HG03064 (cell line): ENCODE data around the gene SPATS2L.
"Not testable (repeated sequence)": the region's sequence is repeated elsewhere in the genome, so short reads cannot be mapped to it uniquely, and the experiment has no call there.

ENCODE experiments used
- ATAC-seq: cut with Tn5 transposase; IDR thresholded peaks from one replicate; pipeline ENCODE4 v1.9.1; 2021; ENCODE audit warnings: low read depth; ENCODE audit not compliant: unreplicated experiment

Gene SPATS2L

GRCh38 chr2:200318940-200319435 lies 12.5 kb downstream of the SPATS2L start:
- ATAC-seq: no peak

GRCh38 chr2:200319548-200320337 lies 13.2 kb downstream of the SPATS2L start:
- ATAC-seq: no peak

GRCh38 chr2:200320344-200320743 lies 13.9 kb downstream of the SPATS2L start:
- ATAC-seq: no peak

- no peak for ATAC-seq
These were observed 14.5 kb downstream of the SPATS2L start for GRCh38 chr2:200320991-200321390.

- ATAC-seq: no peak
These were observed 15.5 kb downstream of the SPATS2L start for GRCh38 chr2:200321780-200322534.

- no peak for ATAC-seq
These were observed 16.1 kb downstream of the SPATS2L start for GRCh38 chr2:200322607-200323006.

GRCh38 chr2:200324362-200324761 lies 17.9 kb downstream of the SPATS2L start:
- ATAC-seq: no peak

- ATAC-seq: no peak
These were observed 22.9 kb downstream of the SPATS2L start for GRCh38 chr2:200329384-200329783.

- ATAC-seq: no peak
These were observed 23.3 kb downstream of the SPATS2L start for GRCh38 chr2:200329798-200330197.

GRCh38 chr2:200330351-200331060 lies 24.0 kb downstream of the SPATS2L start:
- ATAC-seq: no peak

- ATAC-seq: no peak
These were observed 24.5 kb downstream of the SPATS2L start for GRCh38 chr2:200331061-200331400.

GRCh38 chr2:200335657-200336056 lies 29.2 kb downstream of the SPATS2L start:
- no peak for ATAC-seq

- no peak for ATAC-seq
These were observed 30.6 kb downstream of the SPATS2L start for GRCh38 chr2:200336980-200337615.

- no peak for ATAC-seq
These were observed 31.1 kb downstream of the SPATS2L start for GRCh38 chr2:200337621-200338020.

- no peak for ATAC-seq
These were observed 32.2 kb downstream of the SPATS2L start for GRCh38 chr2:200338692-200339091.

- no peak for ATAC-seq
These were observed 34.2 kb downstream of the SPATS2L start for GRCh38 chr2:200340508-200341224.

- ATAC-seq: no peak
These were observed 34.9 kb downstream of the SPATS2L start for GRCh38 chr2:200341376-200341775.

- no peak for ATAC-seq
These were observed 35.7 kb downstream of the SPATS2L start for GRCh38 chr2:200342235-200342634.

GRCh38 chr2:200342654-200343053 lies 36.2 kb downstream of the SPATS2L start:
- no peak for ATAC-seq

- not testable (repeated sequence) for ATAC-seq
These were observed 37.7 kb downstream of the SPATS2L start for GRCh38 chr2:200344202-200344601.
